Stimulated activated CD4-positive, alpha-beta T cell treated with anti-CD3 and anti-CD28 coated beads, Interleukin-1b, Interleukin-23, amount 100 ng/mL, for 24 hours (primary cell): ENCODE results near the gene CD19.
"Not testable (repeated sequence)": the region's sequence is repeated elsewhere in the genome, so short reads cannot be mapped to it uniquely, and the experiment has no call there.

ENCODE experiments used
- DNase-seq, 4 experiments: peaks; one replicate each; pipeline ENCODE4 v3.0.0-alpha.2; 2020; ENCODE audit warnings: low read depth in 4 of 4, low spot score in 1 of 4

Gene CD19

DNA sequence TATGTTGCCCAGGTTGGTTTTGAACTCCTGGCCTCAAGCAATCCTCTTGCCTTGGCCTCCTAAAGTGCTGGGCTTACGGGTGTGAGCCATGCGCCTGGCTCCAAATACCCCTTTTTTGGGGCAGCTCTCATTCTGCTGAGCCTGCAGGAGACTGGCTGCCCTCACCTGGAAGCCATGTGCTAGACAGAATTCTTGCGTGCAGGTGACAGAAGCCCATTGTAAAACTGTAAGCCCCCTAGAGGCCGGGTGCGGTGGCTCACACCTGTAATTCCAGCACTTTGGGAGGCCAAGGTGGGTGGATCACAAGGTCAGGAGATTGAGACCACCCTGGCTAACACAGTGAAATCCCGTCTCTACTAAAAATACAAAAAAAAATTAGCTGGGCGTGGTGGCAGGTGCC lies 48.6 kb downstream of the CD19 start:
- DNase-seq: not testable (repeated sequence)

DNA sequence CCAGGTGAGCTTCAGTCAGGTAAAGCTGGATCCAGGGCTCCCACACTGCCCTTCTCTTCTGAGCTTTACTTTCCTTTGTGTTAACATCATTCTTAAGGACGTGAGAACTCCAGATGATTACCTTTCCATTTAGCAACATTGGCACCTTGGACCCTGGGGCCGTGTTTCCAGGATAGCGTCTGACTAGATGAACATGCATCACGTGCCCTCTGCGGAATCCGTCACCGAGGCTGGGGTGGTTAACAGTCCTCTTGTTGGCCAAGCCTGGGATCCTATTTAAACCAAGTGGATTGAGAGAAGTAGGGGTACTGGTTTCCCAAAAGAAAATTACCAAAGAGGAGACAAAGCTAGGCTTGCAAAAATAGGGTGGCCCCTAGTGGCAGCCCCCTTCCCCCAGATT lies 49.2 kb downstream of the CD19 start:
- DNase-seq: no peak

DNA sequence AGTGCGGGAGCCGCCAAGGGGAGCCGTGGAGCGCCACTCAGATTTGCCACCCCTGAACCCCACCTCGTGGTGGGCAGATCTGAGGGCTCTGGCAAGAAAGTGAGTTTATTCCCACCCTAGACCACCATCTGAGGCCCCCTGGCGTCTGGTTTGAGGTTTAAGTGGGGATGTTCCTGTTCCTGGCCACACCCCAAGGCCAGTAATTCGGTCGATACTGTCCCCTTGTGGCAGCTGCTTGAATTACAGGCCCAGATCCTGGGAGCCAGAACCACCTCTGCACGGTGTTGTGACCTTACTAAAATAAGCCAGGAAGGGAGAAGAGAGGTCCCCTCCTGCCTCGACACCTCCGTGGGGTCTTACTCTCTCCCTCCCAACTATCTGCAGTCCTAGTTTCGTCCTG lies 49.7 kb downstream of the CD19 start:
- peak in 1 of 4 experiments; percentile 48 for DNase-seq

DNA sequence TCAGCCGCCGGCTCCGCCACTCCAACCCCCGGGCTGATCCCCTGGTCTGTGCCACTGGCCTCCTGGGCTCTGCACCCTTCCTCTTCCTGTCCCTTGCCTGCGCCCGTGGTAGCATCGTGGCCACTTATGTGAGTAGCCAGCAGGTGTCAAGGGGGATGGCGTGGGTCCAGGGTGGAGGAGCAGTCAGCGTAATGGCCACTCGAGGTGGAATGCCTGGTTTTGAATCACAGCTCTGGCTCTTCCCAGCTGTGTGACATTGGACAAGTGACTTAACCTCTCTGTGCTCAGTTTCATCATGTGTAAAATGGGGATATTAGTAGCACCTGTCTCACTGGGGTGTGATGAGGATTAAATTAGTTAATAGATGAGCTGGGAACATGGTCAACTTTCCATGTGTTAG lies 50.6 kb downstream of the CD19 start:
- no peak for DNase-seq

DNA sequence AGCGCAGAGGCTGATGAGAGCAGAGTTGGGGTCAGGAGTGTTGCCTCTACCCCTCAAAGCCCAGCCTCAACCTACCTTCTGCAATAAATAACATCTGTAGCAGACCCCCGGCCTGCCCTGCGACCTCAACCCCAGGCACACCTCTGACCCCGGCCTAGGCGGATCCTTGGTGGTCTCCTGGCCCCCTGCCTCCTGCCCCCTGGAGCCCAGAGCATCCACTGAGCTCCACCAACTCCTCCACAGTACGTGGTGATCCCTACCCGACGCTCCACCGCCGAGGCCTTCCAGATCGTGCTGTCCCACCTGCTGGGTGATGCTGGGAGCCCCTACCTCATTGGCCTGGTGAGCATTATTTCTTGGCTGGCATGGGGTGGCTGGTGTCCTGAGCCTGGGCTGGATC lies 51.2 kb downstream of the CD19 start:
- DNase-seq: no peak

DNA sequence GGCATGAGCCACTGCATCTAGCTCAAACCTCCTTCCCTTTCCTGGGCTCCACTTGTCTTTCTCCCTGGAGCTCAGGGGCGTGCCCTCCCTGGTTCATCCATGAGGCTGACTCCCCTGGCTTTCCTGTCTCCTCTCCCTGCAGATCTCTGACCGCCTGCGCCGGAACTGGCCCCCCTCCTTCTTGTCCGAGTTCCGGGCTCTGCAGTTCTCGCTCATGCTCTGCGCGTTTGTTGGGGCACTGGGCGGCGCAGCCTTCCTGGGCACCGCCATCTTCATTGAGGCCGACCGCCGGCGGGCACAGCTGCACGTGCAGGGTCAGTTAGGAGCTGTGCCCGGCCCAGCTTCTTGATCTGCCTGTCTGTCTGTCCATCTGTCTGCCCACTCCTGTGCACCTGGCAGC lies 51.9 kb downstream of the CD19 start:
- DNase-seq: no peak

DNA sequence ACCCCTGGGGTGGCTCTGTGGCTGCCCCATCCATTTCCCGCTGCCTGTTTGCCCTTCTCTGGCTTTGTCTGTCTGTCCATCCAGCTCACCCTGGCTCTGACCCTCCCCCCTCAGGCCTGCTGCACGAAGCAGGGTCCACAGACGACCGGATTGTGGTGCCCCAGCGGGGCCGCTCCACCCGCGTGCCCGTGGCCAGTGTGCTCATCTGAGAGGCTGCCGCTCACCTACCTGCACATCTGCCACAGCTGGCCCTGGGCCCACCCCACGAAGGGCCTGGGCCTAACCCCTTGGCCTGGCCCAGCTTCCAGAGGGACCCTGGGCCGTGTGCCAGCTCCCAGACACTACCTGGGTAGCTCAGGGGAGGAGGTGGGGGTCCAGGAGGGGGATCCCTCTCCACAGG lies 52.3 kb downstream of the CD19 start:
- DNase-seq: no peak

DNA sequence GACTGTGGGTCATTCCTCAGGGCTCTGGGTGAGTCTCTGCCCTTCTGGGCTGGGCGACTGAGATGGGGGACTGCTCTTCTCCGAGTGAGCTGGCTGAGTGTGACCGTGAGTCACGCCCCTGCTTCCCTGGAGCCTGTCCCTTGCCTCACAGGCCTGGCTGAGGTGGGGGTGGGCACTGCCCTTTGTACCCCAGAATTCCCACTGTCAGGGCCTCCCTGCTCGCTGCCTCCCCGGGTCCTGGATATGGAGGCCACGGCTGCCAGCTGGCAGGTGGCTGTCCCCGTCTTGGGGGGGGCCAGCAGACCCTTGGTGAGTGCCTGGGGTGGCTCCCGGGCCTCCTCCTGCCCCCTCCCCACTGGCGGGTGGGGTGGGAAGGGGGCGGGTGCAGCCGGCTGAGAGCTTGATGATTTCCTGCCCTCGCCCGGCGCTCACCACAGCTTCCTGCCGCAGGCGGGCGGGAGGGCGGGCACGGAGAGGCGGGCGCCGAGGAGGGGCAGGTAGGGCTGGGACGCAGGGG lies 52.9 kb downstream of the CD19 start, which contains the start of gene LAT:
LAT (plus strand) TSS at position 434 of the 517 bp plus-strand sequence. CDS start 366 bp downstream, outside the sequence.
- peak; percentile 42 to 72 (median 56) for DNase-seq

DNA sequence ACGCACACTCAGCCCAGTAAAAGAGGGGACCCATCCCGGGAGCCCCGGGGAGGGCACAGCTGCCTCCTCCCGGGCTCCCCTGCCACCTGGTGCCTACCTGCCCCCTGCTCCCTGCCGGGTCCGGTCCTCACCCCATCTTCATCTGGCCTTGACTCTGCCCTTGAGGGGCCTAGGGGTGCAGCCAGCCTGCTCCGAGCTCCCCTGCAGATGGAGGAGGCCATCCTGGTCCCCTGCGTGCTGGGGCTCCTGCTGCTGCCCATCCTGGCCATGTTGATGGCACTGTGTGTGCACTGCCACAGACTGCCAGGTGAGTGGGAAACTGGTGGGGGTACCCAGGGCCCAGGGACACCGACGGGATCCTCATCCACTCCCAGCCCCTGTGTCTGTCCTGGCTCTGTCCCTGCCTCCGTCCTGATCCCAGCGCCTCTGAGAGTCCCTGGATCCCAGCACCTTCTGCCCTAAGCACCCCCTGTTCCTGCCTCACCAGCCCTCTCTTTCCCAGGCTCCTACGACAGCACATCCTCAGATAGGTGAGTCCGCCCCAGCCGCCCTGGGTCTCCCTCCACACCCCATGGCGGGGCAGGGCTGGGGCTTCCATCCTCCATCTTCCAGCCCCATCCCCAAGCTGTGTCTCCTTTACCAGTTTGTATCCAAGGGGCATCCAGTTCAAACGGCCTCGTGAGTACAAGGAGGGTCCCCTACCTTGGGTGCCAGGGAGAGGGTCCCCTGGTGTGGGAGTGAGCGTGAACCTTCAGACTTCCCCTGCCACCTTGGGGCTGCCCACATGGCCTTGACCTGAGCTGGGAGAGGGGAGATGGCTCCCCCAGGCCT lies 53.7 kb downstream of the CD19 start:
- DNase-seq: no peak

DNA sequence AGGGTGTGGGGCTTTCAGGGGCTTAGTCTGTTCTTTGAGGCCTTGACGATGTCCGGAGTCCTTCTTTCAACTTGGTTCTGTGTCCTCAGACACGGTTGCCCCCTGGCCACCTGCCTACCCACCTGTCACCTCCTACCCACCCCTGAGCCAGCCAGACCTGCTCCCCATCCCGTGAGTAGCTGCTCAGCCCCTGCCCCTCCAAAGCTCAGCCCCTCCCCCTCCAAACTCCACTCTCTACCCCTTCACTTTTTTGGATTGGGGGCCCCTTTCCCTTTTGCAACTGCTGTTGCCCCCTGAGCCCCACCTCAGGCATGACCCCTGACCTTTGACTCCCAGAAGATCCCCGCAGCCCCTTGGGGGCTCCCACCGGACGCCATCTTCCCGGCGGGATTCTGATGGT lies 54.3 kb downstream of the CD19 start:
- DNase-seq: no peak

DNA sequence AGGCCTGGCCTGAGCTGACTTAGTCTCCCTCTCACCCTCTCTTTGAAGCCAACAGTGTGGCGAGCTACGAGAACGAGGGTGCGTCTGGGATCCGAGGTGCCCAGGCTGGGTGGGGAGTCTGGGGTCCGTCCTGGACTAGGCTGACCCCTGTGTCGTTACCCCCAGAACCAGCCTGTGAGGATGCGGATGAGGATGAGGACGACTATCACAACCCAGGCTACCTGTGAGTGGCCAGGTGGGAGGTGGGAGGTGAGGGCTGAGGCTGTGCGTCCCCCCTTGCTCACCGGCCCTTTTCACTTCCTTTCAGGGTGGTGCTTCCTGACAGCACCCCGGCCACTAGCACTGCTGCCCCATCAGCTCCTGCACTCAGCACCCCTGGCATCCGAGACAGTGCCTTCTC lies 54.7 kb downstream of the CD19 start:
- peak in 1 of 4 experiments; percentile 20 for DNase-seq

DNA sequence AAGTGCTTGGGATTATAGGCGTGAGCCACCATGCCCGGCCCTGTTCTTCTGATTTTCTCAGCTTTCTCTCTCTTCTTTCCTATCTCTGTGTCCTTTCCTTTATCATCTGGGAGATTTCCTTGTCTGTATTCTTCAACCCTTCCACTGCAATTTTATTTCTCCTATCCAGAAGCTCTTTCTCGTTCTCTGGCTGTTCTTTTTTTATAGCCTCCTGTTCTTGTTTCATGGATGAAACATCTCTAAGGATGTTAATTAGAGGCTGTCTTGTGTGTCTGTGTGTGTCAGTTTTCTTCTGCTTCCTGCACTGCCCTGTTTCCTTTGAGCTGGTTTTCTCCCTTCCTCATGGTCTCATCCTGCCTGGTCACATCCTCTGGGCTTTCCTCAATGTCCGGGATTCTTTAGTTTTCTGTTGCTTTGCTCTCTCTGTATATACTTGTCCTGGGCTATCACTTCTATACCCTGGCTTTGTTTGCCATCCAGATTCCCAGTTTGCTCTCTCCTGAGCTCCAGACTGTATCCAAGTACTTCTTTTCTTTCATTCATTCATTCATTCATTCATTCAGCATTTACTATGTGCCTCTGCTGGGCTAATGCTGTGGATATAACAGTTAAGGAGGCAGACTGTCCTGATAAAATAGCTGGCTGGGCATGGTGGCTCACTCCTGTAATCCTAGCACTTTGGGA lies 55.5 kb downstream of the CD19 start:
- DNase-seq: no peak
